Dermis microvascular lymphatic vessel endothelial cell (primary cell): ENCODE results near the gene CYB5A. TPM values are rescaled to one million over a fixed set of nuclear protein-coding genes. Genes with fewer than 3 reads are reported as not detected.
A peak's percentile ranks its signal among the peaks of the same experiment; 100 is the strongest.

ENCODE experiments used
- DNase-seq, 2 donors: peaks; one replicate each; pipeline versions ENCODE4 v3.0.0 to v3.0.0-alpha.2; 2010; ENCODE audit warnings: low read depth in 2 of 2
- total RNA-seq: library from RNA; depleted of rRNA; stranded (reverse); fragments of >200 nt; gene quantifications from 2 replicates; pipeline ENCODE4 v1.2.1, GENCODE V29; 2014

CYB5A gene
- total RNA-seq, 1 donor from 2014 or later, result 32.3 TPM

DNA sequence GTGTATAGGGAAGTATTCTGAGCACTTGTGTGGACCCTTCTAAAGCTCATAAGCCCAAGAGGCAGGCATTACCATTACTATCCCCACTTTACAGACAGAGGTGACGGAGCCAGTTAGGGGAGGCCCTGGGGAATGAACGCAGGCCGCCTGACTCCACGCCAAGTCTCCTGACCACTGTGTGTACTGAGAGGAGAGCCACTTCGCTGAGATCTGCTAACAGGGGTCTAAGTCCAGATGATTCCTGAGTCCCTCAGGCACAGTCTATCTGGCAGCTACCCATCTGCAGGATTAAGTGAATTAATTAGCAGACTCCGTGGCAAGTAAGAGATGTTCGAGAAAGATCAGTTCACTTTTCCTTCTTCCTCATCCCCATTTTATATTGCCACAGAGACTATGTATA is 13.7 kb downstream of the CYB5A start:
- no peak for DNase-seq

DNA sequence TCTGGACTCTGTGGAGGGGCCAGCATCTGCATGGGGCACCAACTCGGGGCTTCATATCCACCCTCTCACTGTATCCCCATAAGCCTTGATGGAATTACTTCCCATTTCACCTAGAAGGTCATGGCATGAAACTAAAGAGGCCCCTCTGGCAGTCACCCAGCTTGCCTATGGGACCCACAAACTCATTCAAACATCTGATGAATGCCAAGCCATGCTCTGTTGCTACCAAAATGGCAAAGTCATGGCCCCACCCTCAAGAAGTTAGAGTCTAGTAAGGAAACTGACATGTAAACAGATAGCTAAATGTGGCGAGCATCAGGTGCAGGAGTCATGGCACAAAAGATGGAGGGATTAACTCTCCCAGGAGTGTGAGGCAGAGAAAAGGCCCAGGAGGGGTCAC is 14.5 kb downstream of the CYB5A start:
- DNase-seq, result no peak

DNA sequence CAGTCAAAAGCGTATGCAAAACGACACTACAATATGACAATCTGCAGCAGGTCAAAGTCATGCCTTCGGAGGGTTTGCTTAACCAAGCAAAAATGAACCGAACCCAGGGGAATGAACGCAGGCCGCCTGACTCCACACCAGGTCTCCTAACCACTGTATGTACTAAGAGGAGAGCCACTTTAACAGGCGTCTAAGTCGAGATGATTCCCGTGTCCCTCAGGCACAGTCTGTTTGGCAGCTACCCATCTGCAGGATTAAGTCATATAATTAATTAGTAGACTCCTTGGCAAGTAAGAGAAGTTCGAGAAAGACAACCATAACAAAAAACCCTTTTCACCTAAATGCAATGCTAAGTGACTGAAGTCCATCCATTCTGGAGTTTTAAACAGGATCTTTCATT is 15.2 kb downstream of the CYB5A start:
- DNase-seq, result no peak

DNA sequence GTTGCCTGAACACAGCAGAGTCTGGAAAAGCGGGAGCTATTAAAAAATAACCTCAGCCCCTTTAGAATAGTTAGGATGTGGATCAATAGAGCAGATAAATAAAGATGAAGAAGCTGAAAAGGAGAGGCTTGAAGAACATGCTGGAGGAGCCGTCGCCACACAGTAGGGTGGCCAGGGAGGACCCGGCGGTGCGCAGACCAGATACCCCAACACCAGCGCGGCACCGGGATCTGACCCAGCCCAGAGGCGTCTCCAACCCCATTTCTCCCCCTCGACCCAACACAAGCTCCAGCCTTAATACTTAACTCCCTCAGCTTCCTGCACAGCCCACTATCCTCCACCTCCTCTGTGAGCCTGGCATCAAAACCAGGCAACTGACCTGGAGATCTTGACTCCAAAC is 16.0 kb downstream of the CYB5A start:
- DNase-seq, result no peak

- no peak for DNase-seq
Measured at GRCh38 chr18:74274700-74275099, 17.1 kb downstream of the CYB5A start.

GRCh38 chr18:74273394-74273793 is 18.4 kb downstream of the CYB5A start:
- DNase-seq, result no peak

GRCh38 chr18:74271635-74272034 is 20.1 kb downstream of the CYB5A start:
- DNase-seq, result no peak

DNA sequence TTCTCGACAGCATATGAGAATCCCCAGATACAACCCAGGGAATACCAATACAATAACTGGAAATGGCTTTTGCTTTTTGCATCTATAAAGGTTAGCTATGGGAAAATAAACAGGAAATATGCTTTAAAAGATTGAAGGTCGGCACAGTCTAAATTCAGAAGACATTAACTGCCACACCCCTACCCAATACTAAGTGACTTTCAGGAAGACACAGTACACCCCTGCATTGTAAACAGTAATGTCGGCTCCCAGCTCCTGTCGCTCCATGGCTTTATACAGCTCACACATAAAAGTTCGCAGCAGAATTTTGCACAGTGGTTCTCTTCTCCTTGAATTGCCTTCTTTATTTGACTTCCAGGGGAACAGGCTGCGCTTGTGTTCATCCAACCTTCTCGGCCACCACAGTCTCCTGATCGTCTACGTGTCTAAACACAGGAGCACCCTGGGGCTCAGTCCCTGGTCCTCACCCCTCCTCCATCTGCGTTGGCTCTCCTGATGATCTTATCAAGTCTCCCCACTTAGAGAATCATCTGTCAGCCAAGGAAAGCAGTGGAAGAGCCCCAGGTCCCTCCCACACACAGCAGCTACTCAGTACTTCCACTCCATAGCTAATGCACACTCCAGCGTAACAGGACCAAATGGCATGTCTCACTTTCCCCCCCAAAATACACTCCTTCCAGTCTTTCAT is 22.7 kb downstream of the CYB5A start:
- DNase-seq, result no peak

DNA sequence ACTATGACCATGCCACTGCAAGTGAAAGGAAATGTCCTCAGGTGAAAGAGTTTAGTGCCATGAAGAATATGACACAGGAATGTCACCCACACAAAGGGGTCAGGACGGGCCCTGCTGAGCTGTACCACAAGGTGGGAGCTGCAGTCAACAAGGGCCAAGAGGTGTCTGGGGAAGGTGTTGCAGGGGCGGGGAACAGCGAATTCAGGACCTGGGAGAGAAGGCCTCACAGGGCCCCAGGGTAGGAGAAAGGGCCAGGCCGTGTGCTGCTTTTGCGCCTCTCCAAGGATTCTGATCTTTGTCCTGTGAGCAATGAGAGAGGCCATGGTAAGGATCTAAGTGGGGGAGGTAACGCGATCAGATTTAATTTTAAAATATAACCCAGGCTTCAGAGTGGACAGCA is 23.6 kb downstream of the CYB5A start:
- DNase-seq, result no peak

DNA sequence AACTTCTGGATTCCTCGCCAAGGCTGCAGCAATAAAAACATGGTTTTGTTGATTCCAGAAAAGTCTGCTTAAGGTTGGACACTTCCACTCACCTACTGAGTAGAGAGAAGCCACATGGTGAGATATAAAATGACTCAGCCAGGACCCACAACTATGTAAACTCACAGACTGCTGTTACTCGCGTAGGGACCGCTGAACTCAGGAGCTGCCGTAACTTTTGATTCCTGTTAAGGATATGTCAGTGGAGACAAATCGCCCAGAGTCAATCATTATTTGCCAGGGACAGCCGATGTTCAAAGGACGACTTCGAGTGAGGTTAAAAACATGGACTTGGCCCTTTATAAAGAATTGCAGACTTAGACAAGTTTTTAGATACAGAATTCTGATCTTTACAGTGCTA is 25.6 kb downstream of the CYB5A start:
- DNase-seq, result no peak

DNA sequence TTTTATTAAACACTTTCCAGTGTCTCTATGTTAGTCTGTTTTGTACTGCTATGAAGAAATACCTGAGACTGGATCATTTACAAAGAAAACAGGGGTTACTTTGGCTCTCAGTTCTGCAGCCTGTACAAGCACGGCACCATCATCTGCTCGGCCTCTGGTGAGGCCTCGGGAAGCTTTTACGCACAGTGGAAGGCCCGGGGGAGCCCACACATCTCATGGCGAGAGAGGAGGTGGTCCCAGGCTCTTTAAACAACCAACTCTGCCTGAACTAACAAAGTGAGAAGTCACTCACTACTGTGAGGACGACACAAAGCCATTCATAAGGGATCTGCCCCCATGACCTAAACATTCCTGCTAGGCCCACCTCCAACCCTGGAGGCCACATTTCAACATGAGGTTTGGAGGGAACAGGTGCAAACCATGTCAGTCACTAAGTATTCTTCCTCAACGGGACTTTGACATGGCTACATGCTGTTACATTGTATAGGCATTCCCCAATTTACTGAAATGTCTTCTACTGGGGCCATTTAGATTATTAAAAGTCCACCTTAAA is 26.1 kb downstream of the CYB5A start:
- no peak for DNase-seq

- DNase-seq, result no peak
Measured at GRCh38 chr18:74264303-74265020, 27.3 kb downstream of the CYB5A start.

- DNase-seq, result no peak
Measured at GRCh38 chr18:74261053-74261713, 30.6 kb downstream of the CYB5A start.

DNA sequence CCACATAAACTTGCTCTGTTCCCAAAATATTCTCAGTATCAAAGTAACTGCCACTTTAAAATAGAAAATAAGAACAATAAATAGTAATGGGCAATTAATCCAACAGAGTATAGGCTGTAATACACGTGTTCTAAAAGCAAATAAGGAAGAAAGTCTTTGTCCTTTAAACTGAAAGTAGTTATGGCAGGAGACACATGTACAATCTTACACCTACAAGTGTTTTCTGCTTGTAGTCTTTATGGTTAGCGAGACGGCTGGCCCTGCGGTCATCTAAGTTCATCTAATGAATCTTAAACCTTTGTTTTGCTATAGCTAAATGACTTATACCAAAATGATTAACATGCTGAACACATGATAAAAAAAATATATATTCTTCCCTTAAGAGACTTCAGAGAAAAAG is 32.4 kb downstream of the CYB5A start:
- DNase-seq, result no peak

DNA sequence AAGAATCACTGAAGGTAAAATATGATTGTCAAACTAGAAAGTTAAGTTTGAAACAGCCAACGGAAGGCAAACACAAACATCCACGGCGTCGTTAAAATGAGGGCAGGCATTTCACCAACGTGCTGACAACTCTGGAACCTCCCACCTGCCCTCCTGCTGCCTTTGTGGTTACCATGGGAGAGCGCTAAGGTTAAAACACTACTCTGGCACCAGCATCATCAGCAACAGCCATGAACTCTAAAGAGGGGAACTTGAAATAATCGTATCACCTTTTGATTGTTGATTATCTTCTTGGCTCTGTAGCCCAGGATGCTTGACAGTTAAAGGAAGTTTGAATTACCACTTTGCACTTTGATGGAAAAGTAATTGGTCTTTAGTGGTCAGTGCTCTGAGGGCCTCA is 34.7 kb downstream of the CYB5A start:
- DNase-seq, result no peak

DNA sequence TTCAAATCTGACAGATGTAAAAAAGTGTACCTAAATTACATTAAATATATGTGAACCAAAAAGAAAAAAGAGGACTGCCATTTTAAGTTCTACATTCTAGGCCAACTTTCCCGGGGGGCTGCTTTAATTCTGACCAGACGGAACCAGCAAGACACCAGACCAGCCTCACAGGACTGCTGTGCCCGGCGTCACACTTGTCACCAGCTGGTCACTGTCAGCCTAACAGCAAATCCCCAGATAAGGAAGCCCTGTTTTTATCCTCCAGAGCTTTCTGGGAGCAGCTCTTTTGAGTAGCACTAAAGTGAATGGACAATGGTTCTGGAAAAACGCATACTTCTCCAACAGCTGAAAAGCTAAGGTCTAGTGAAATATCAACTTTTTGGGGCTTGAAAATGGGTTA is 35.6 kb downstream of the CYB5A start:
- DNase-seq, result no peak

DNA sequence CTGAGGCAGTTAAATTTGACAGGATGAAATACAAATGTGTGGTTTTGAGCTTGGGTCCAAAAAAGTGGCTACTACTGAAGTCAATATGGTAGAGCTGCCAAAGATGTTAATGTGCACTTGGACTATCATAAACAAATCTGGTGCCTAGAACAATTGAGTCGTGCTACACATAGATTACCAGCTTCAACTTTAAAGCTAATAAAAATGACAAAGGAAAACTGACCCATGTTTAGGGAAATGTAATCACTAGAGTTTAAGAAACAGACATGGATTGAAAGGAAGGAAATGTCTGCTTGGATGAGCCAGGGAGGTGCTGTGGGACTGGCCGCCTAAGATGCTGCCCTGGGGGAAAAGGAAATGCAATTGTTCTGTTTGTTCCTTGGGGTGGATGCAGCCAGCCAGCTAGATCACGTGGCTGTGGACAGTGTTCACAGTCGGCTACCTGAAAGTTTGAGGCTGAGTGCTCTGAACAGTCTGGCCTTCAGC is 36.6 kb downstream of the CYB5A start:
- DNase-seq, result peak in 1 of 2 donors; percentile 38

GRCh38 chr18:74252039-74252395 is 39.7 kb downstream of the CYB5A start:
- no peak for DNase-seq

DNA sequence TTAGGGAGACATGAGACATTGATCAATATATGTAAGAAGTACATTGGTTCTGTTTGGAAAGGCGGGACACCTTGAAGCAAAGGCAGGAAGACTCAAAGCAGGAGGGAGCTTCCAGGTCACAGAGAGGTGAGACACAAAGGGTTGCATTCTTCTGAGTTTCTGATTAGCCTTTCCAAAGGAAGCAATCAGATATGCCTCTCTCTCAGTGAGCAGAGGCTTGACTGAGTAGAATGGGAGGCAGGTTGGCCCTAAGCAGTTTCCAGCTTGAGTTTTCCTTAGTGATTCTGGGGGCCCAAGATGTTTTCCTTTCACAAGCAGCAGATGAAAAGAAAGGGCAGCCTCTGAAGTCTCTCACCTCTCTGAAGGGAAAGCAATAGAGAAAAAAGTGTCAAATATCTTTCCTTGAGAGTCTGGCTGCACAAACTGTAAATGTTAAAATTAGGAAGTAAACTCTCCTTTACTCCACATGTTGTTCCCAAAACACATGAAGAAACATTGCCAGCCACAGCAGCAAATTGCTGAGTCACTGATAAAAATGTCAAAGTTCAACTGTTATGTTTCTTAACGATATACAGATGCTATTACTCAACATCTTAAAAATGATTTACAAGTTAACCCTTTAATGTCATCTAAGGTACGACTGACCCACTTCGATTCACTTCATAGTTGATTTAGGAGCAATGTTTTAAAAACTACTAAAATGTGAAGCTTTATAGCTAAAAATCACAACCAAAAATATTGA is 40.3 kb downstream of the CYB5A start:
- peak in 1 of 2 donors; percentile 7 for DNase-seq

DNA sequence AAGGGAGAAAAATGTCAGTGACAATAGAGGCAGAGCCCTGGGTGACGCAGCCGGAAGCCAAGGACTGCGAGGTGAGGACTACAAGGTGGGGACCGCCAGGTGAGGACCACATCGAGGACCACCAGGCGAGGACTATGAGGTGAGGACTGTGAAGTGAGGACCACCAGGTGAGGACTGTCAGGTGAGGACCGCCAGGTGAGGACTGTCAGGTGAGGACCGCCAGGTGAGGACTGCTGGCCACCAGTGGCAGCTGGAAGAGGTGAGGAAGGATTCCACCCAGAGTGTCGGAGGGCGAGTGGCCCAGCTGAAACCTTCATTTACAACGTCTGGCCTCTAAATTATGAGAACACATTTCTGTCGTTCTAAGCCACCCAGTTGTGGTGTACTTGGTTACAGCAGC is 41.6 kb downstream of the CYB5A start:
- no peak for DNase-seq

DNA sequence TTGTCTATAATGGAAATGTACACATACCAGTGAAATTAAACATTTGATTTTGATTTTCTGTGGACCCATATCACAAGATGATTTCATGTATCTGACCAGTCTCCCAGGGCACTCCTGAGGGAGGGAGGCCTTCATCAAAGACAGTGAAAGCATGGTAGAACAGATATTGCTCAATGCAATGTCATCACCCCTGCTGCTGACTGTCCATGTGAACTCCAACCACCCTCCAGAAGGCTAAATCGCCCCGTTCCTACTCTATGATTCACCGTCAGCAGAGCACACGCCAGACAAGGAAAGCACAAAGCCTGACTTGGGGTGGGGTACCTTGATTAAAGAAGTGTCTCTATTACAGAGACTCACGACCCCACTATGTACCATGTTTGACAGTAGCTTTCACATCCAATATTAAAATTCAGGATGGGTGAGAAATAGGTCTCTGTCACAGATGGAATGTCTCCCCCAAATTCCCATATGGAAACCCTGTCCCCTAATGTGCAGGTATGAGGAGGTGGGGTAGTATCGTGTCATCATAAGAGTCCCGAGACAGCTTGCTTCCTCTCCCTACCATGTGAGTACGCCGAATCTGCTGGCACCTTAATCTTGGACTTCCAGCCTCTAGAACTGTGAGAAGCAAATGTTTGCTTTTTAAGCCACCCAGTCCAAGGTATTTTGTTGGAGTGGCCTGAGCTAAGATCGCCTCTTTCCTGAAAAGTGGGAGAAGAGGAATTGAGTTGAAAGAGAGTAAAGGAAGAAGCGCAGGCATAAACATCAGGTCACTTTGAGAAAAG is 42.4 kb downstream of the CYB5A start:
- DNase-seq, result no peak
